K562 (cell line): ENCODE measurements around the gene AHCYL2. TPM values are rescaled to one million over a fixed set of nuclear protein-coding genes. Genes with fewer than 3 reads are reported as not detected.

Experiments
- E2F1 ChIP-seq: sonication (generic); formaldehyde crosslinking; IDR thresholded peaks from 2 replicates; pipeline ENCODE4 v1.8.1; 2023; ENCODE audit warnings: mild to moderate bottlenecking, missing genetic modification reagents, moderate library complexity
- ESRRB ChIP-seq: fragments of 250-450 bp; sonication (Bioruptor Pico); IDR thresholded peaks from 2 replicates; pipeline ENCODE4 v1.5.0; 2020; ENCODE audit warnings: mild to moderate bottlenecking, moderate library complexity, borderline replicate concordance
- FOXM1 ChIP-seq, 2 experiments: fragments of 450-650 bp in 1 of 2; sonication (generic) in 1 of 2; formaldehyde crosslinking in 1 of 2; IDR thresholded peaks; 2 replicates each; pipeline versions ENCODE4 v1.6.1 to v1.9.0; 2017 to 2022; ENCODE audit warnings: low read depth in 2 of 2, mild to moderate bottlenecking in 2 of 2, missing genetic modification reagents in 1 of 2, moderate library complexity in 1 of 2
- HDAC6 ChIP-seq: IDR thresholded peaks from 2 replicates; pipeline ENCODE4 v1.6.1; 2012; ENCODE audit warnings: low read depth, mild to moderate bottlenecking, control low read depth, inconsistent platforms, low read length, moderate library complexity
- KLF10 ChIP-seq: fragments of 250-450 bp; sonication (Bioruptor Pico); IDR thresholded peaks from 2 replicates; pipeline ENCODE4 v1.6.1; 2021; ENCODE audit warnings: matching md5 sums
- RBM15 ChIP-seq: fragments of 200-400 bp; formaldehyde crosslinking; IDR thresholded peaks from 2 replicates; pipeline ENCODE4 v1.6.1; 2018; ENCODE audit warnings: mild to moderate bottlenecking, low read length, moderate library complexity; ENCODE audit not compliant: insufficient read depth
- ZBTB1 ChIP-seq: sonication (generic); formaldehyde crosslinking; IDR thresholded peaks from 2 replicates; pipeline ENCODE4 v1.8.1; 2023; ENCODE audit warnings: missing genetic modification reagents, low read depth, mild to moderate bottlenecking, borderline replicate concordance
- ZNF24 ChIP-seq: fragments of 450-650 bp; IDR thresholded peaks from 2 replicates; pipeline ENCODE4 v1.6.1; 2016
- ZNF384 ChIP-seq: IDR thresholded peaks from 2 replicates; pipeline ENCODE4 v1.6.1; 2012; ENCODE audit warnings: low read depth, low read length, improper control_type of control experiment
- ZNF717 ChIP-seq: fragments of 250-450 bp; sonication (Bioruptor Pico); IDR thresholded peaks from 2 replicates; pipeline ENCODE4 v1.5.0; 2021
- polyA plus RNA-seq, 8 experiments: library from polyadenylated mRNA; depleted of rRNA in 4 of 8; stranded (reverse) in 5 of 8; unstranded in 3 of 8; fragments of >200 nt; fragmentation: Nextera tagmentation in 2 of 8; fragmentation: Illumina TruSeq in 1 of 8; extraction: Ambion mirVana in 2 of 8; extraction: Trizol in 1 of 8; gene quantifications; 2 replicates each; pipeline versions ENCODE4 v1.2.1 to v1.2.3, GENCODE V29; 2011 to 2014; ENCODE audit warnings: inconsistent platforms in 1 of 8, missing spikeins in 1 of 8
- total RNA-seq, 7 experiments: library from RNA; depleted of rRNA in 6 of 7; stranded (reverse); fragments of >200 nt in 6 of 7; fragmentation: Illumina TruSeq in 2 of 7; extraction: Trizol in 2 of 7; gene quantifications; 2 replicates each; pipeline versions ENCODE4 v1.2.1 to v1.2.3, GENCODE V29; 2011 to 2021; ENCODE audit warnings: low replicate concordance in 1 of 7
- TF ChIP-seq, protein P1 (sequence below), 3 experiments: IDR thresholded peaks in 2 of 3; conservative IDR thresholded peaks in 1 of 3; 2 replicates each; pipeline ENCODE4 v1.5.1; 2011 to 2012; ENCODE audit warnings: low read length in 3 of 3, mild to moderate bottlenecking in 3 of 3, control low read depth in 2 of 3, improper control_type of control experiment in 1 of 3, inconsistent platforms in 1 of 3, low read depth in 1 of 3, mixed read lengths in 1 of 3, moderate library complexity in 1 of 3; ENCODE audit not compliant: insufficient read depth in 2 of 3

The AHCYL2 gene
- total and polyA plus RNA-seq, 9 of the 15 experiments (the other 6 are each of a cell fraction or from before 2014, with no cell fraction given), result 0.93 to 10.5 (median 5.2) TPM

GRCh38 chr7:129370812-129371211 lies 146.0 kb downstream of the AHCYL2 start (continued):
- no peak for TF ChIP-seq ZBTB1 (CRISPR knock-in tag)
- 0 out of 2 replicates have a peak, but pooled peaks have one; percentile 13 for TF ChIP-seq ZNF384
- TF ChIP-seq HDAC6, result no peak
- TF ChIP-seq, protein P1, sequence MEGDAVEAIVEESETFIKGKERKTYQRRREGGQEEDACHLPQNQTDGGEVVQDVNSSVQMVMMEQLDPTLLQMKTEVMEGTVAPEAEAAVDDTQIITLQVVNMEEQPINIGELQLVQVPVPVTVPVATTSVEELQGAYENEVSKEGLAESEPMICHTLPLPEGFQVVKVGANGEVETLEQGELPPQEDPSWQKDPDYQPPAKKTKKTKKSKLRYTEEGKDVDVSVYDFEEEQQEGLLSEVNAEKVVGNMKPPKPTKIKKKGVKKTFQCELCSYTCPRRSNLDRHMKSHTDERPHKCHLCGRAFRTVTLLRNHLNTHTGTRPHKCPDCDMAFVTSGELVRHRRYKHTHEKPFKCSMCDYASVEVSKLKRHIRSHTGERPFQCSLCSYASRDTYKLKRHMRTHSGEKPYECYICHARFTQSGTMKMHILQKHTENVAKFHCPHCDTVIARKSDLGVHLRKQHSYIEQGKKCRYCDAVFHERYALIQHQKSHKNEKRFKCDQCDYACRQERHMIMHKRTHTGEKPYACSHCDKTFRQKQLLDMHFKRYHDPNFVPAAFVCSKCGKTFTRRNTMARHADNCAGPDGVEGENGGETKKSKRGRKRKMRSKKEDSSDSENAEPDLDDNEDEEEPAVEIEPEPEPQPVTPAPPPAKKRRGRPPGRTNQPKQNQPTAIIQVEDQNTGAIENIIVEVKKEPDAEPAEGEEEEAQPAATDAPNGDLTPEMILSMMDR (IDR thresholded peaks at IDR 0.05 in 2 of 3, conservative IDR thresholded peaks at IDR 0.05 in 1 of 3; ENCODE audit: insufficient read depth in 2 of 3, low read depth in 1 of 3, low read length in 3 of 3), result peak in 2 of 3 experiments; percentile 34 to 60; a peak in 3 of 6 replicates
- TF ChIP-seq RBM15, result no peak
- no peak for TF ChIP-seq ZNF717 (CRISPR knock-in tag)
- no peak for TF ChIP-seq FOXM1 (IDR thresholded peaks at IDR 0.05; ENCODE audit: low read depth)
- TF ChIP-seq FOXM1 (CRISPR knock-in tag; IDR thresholded peaks at IDR 0.05; ENCODE audit: low read depth), result no peak
- TF ChIP-seq ZNF24, result 0 out of 2 replicates have a peak, but pooled peaks have one; percentile 15
- no peak for TF ChIP-seq KLF10 (CRISPR knock-in tag)
- no peak for TF ChIP-seq E2F1 (CRISPR knock-in tag)
- TF ChIP-seq ESRRB (CRISPR knock-in tag), result no peak
